ENCODE data around the gene TTC13. TPM values are rescaled to one million over a fixed set of nuclear protein-coding genes. Genes with fewer than 3 reads are reported as not detected.

The TTC13 gene
- total RNA-seq, 1 donor from 2014 or later: 23.0 TPM

- H3K27me3 Mint-ChIP-seq (ENCODE audit: insufficient read depth, low read depth): peaks cover 4% of the 10 kb centered on the region
- Histone ChIP-seq H3K36me3 (no peaks in the 10 kb centered on the region), H3K4me3 (no peak overlapping the region), H3K9me3 (ENCODE audit: low read depth) (peaks cover 13% of the 10 kb centered on the region), H2AFZ (replicated peaks) (no peak overlapping the region), H3K9ac (no peak overlapping the region), H3F3A (ENCODE audit: low read depth) (no peaks in the 10 kb centered on the region), H4K20me1 (ENCODE audit: low read depth) (no peaks in the 10 kb centered on the region), H3K4me1 (no peaks in the 10 kb centered on the region), H3K27me3 (no peaks in the 10 kb centered on the region), H3K79me2 (ENCODE audit: low read depth) (no peaks in the 10 kb centered on the region), H3K4me2 (no peak overlapping the region), H3K27ac (no peak overlapping the region)
- H3K4me3 Mint-ChIP-seq: no peak overlapping the region
- no peaks in the 10 kb centered on the region for H3K4me1 Mint-ChIP-seq
- H3K27ac Mint-ChIP-seq: no peak overlapping the region
- TF ChIP-seq CTCF (IDR thresholded peaks at IDR 0.05) (no peak), EZH2 (IDR thresholded peaks at IDR 0.05) (no peak), EZH2phosphoT487 (IDR thresholded peaks at IDR 0.05) (no peak)
- peaks cover 43% of the 10 kb centered on the region for H3K9me3 Mint-ChIP-seq
- no peak for DNase-seq (ENCODE audit: low spot score)
- H3K36me3 Mint-ChIP-seq: peaks cover 22% of the 10 kb centered on the region
Measured at GRCh38 chr1:231001892-231002291, 23.2 kb upstream of the TTC13 start.

GRCh38 chr1:231000639-231001038 is 22.0 kb upstream of the TTC13 start:
- Histone ChIP-seq H3K9me3 (ENCODE audit: low read depth) (peaks cover 11% of the 10 kb centered on the region), H3K4me3 (no peak overlapping the region), H3K9ac (no peak overlapping the region), H3K79me2 (ENCODE audit: low read depth) (no peaks in the 10 kb centered on the region), H2AFZ (replicated peaks) (no peak overlapping the region), H4K20me1 (ENCODE audit: low read depth) (no peaks in the 10 kb centered on the region), H3K27me3 (no peaks in the 10 kb centered on the region), H3K27ac (no peak overlapping the region), H3F3A (ENCODE audit: low read depth) (no peaks in the 10 kb centered on the region), H3K36me3 (no peaks in the 10 kb centered on the region), H3K4me1 (no peaks in the 10 kb centered on the region), H3K4me2 (no peak overlapping the region)
- Mint-ChIP-seq H3K27ac (no peak overlapping the region), H3K4me1 (no peaks in the 10 kb centered on the region), H3K27me3 (ENCODE audit: insufficient read depth, low read depth) (peaks cover 4% of the 10 kb centered on the region), H3K9me3 (peaks cover 31% of the 10 kb centered on the region), H3K4me3 (no peak overlapping the region), H3K36me3 (peaks cover 29% of the 10 kb centered on the region)
- DNase-seq (ENCODE audit: low spot score): no peak
- TF ChIP-seq EZH2phosphoT487 (IDR thresholded peaks at IDR 0.05): no peak
- no peak for TF ChIP-seq CTCF (IDR thresholded peaks at IDR 0.05)
- TF ChIP-seq EZH2 (IDR thresholded peaks at IDR 0.05): no peak

- Histone ChIP-seq H4K20me1 (ENCODE audit: low read depth) (no peaks in the 10 kb centered on the region), H3K9me3 (ENCODE audit: low read depth) (peaks cover 10% of the 10 kb centered on the region), H2AFZ (replicated peaks) (no peak overlapping the region), H3K9ac (no peak overlapping the region), H3K27ac (no peak overlapping the region), H3K4me1 (no peaks in the 10 kb centered on the region), H3K4me2 (no peak overlapping the region), H3F3A (ENCODE audit: low read depth) (no peaks in the 10 kb centered on the region), H3K79me2 (ENCODE audit: low read depth) (no peaks in the 10 kb centered on the region), H3K27me3 (no peaks in the 10 kb centered on the region), H3K4me3 (no peak overlapping the region), H3K36me3 (no peaks in the 10 kb centered on the region)
- H3K27ac Mint-ChIP-seq: no peak overlapping the region
- H3K9me3 Mint-ChIP-seq: peaks cover 26% of the 10 kb centered on the region
- no peak for DNase-seq (ENCODE audit: low spot score)
- no peak for TF ChIP-seq EZH2 (IDR thresholded peaks at IDR 0.05)
- no peak for TF ChIP-seq CTCF (IDR thresholded peaks at IDR 0.05)
- no peak for TF ChIP-seq EZH2phosphoT487 (IDR thresholded peaks at IDR 0.05)
- peaks cover 29% of the 10 kb centered on the region for H3K36me3 Mint-ChIP-seq
- no peaks in the 10 kb centered on the region for H3K4me1 Mint-ChIP-seq
- peaks cover 4% of the 10 kb centered on the region for H3K27me3 Mint-ChIP-seq (ENCODE audit: insufficient read depth, low read depth)
- H3K4me3 Mint-ChIP-seq: no peak overlapping the region
Measured at GRCh38 chr1:231000201-231000600, 21.5 kb upstream of the TTC13 start.
